ENCODE measurements around the gene TK1.
"Not testable (repeated sequence)": the region's sequence is repeated elsewhere in the genome, so short reads cannot be mapped to it uniquely, and the experiment has no call there.

The TK1 gene

GRCh38 chr17:78142119-78142861, 44.6 kb downstream of the TK1 start:
- Histone ChIP-seq H3K4me1 (ENCODE audit: control insufficient read depth, low read length) (peaks cover 48% of the 10 kb centered on the region), H3K9me3 (ENCODE audit: control insufficient read depth, insufficient read depth, low read length) (no peaks in the 10 kb centered on the region), H3F3A (ENCODE audit: control insufficient read depth, insufficient read depth) (peaks cover 13% of the 10 kb centered on the region; the same call in 1 of the 2 replicates), H3K4me2 (ENCODE audit: low read length) (no peak overlapping the region), H3K4me3 (ENCODE audit: low read length) (no peak overlapping the region), H3K36me3 (ENCODE audit: control insufficient read depth, low read length) (peaks cover 33% of the 10 kb centered on the region), H4K20me1 (ENCODE audit: control insufficient read depth, insufficient read depth, low read depth, low read length) (no peaks in the 10 kb centered on the region), H3K27me3 (ENCODE audit: control insufficient read depth, low read length) (no peaks in the 10 kb centered on the region), H3K9me2 (replicated peaks; ENCODE audit: control insufficient read depth, low read length) (no peaks in the 10 kb centered on the region), H3K79me2 (ENCODE audit: control insufficient read depth, low read length) (no peaks in the 10 kb centered on the region), H3K27ac (ENCODE audit: low read depth, low read length) (no peak overlapping the region)
- TF ChIP-seq, protein P1, sequence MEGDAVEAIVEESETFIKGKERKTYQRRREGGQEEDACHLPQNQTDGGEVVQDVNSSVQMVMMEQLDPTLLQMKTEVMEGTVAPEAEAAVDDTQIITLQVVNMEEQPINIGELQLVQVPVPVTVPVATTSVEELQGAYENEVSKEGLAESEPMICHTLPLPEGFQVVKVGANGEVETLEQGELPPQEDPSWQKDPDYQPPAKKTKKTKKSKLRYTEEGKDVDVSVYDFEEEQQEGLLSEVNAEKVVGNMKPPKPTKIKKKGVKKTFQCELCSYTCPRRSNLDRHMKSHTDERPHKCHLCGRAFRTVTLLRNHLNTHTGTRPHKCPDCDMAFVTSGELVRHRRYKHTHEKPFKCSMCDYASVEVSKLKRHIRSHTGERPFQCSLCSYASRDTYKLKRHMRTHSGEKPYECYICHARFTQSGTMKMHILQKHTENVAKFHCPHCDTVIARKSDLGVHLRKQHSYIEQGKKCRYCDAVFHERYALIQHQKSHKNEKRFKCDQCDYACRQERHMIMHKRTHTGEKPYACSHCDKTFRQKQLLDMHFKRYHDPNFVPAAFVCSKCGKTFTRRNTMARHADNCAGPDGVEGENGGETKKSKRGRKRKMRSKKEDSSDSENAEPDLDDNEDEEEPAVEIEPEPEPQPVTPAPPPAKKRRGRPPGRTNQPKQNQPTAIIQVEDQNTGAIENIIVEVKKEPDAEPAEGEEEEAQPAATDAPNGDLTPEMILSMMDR (IDR thresholded peaks at IDR 0.05; ENCODE audit: low read depth, low read length, poor library complexity, severe bottlenecking), result no peak
- no peak for TF ChIP-seq EZH2phosphoT487 (IDR thresholded peaks at IDR 0.05; ENCODE audit: borderline replicate concordance, low read length)

GRCh38 chr17:78141437-78142118, 45.3 kb downstream of the TK1 start:
- no peak overlapping the region for H3K4me3 ChIP-seq (ENCODE audit: low read length)
- H4K20me1 ChIP-seq (ENCODE audit: control insufficient read depth, insufficient read depth, low read depth, low read length), result no peaks in the 10 kb centered on the region
- H3F3A ChIP-seq (ENCODE audit: control insufficient read depth, insufficient read depth), result peaks cover 13% of the 10 kb centered on the region
- H3K4me2 ChIP-seq (ENCODE audit: low read length), result no peak overlapping the region
- H3K27ac ChIP-seq (ENCODE audit: low read depth, low read length), result no peak overlapping the region
- H3K9me2 ChIP-seq (replicated peaks; ENCODE audit: control insufficient read depth, low read length), result no peaks in the 10 kb centered on the region
- H3K36me3 ChIP-seq (ENCODE audit: control insufficient read depth, low read length), result peaks cover 40% of the 10 kb centered on the region
- TF ChIP-seq, protein P1 (IDR thresholded peaks at IDR 0.05; ENCODE audit: low read depth, low read length, poor library complexity, severe bottlenecking), result no peak
- TF ChIP-seq EZH2phosphoT487 (IDR thresholded peaks at IDR 0.05; ENCODE audit: borderline replicate concordance, low read length), result no peak
- H3K27me3 ChIP-seq (ENCODE audit: control insufficient read depth, low read length), result no peaks in the 10 kb centered on the region
- H3K79me2 ChIP-seq (ENCODE audit: control insufficient read depth, low read length), result no peaks in the 10 kb centered on the region
- no peaks in the 10 kb centered on the region for H3K9me3 ChIP-seq (ENCODE audit: control insufficient read depth, insufficient read depth, low read length)
- peaks cover 48% of the 10 kb centered on the region for H3K4me1 ChIP-seq (ENCODE audit: control insufficient read depth, low read length)

DNA sequence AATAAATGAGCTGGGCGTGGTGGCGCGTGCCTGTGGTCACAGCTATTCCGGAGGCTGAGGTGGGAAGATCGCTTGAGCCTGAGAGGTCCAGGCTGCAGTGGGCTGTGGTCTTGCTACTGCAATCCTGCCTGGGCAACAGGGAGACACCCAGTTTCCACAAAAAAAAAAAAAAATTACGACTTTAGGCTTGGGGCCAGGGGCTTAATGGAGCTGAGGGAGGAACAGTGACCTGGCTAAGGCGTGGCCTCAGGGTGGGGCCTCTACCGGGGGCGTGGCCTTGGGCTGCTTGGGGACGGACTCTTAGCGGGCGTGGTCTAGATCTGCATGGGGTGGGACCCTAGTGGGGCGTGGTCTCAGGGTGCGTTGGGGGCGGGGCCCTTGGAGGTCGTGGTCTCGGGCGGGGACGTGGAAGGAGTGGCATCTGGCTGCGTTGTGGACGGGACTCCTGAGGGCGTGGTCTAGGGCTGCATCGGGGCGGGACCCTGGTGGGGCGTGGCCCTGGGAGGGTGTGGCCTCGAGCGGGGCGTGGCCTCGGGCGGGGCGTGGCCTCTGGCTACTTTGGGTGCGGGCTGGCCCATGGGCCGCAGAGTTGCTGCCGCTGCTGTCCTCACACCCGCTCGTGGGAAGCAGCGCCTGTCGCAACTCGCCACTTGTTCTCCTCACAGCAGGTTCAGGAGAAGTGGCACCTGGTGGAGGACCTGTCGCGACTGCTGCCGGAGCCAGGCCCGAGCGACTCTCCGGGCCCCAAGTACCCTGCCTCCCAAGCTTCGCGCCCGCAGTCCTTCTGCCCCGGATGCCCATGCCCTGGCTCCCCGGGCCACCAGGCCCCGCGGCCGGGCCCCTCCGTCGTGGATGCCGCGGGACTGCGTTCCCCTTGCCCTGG, 46.4 kb downstream of the TK1 start:
- H3K36me3 ChIP-seq (ENCODE audit: control insufficient read depth, low read length), result peaks cover 52% of the 10 kb centered on the region
- peak overlapping the region; percentile 30; the same call in 1 of the 2 replicates for H3K4me2 ChIP-seq (ENCODE audit: low read length)
- H3K4me3 ChIP-seq (ENCODE audit: low read length), result no peak overlapping the region
- no peak overlapping the region for H3K27ac ChIP-seq (ENCODE audit: low read depth, low read length)
- H4K20me1 ChIP-seq (ENCODE audit: control insufficient read depth, insufficient read depth, low read depth, low read length), result no peaks in the 10 kb centered on the region
- TF ChIP-seq, protein P1 (IDR thresholded peaks at IDR 0.05; ENCODE audit: low read depth, low read length, poor library complexity, severe bottlenecking), result no peak
- TF ChIP-seq EZH2phosphoT487 (IDR thresholded peaks at IDR 0.05; ENCODE audit: borderline replicate concordance, low read length), result no peak
- H3K9me3 ChIP-seq (ENCODE audit: control insufficient read depth, insufficient read depth, low read length), result no peaks in the 10 kb centered on the region
- H3F3A ChIP-seq (ENCODE audit: control insufficient read depth, insufficient read depth), result peaks cover 13% of the 10 kb centered on the region
- no peaks in the 10 kb centered on the region for H3K9me2 ChIP-seq (replicated peaks; ENCODE audit: control insufficient read depth, low read length)
- H3K27me3 ChIP-seq (ENCODE audit: control insufficient read depth, low read length), result no peaks in the 10 kb centered on the region
- H3K79me2 ChIP-seq (ENCODE audit: control insufficient read depth, low read length), result no peaks in the 10 kb centered on the region
- H3K4me1 ChIP-seq (ENCODE audit: control insufficient read depth, low read length), result peaks cover 48% of the 10 kb centered on the region

DNA sequence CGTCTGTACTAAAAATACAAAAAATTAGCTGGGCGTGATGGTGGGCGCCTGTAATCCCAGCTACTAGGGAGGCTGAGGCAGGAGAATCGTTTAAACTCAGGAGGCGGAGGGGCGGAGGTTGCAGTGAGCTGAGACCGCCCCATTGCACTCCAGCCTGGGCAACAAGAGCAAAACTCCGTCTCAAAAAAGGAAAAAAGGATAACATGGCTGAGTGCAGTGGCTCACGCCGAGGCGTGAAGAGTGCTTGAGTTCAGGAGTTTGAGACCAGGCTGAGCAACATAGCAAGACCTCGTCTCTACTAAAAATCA, 47.0 kb downstream of the TK1 start:
- peaks cover 58% of the 10 kb centered on the region for H3K36me3 ChIP-seq (ENCODE audit: control insufficient read depth, low read length)
- not testable (repeated sequence) for H3K27me3 ChIP-seq (ENCODE audit: control insufficient read depth, low read length); H3K9me2 ChIP-seq (replicated peaks; ENCODE audit: control insufficient read depth, low read length); H3K27ac ChIP-seq (ENCODE audit: low read depth, low read length); H4K20me1 ChIP-seq (ENCODE audit: control insufficient read depth, insufficient read depth, low read depth, low read length); H3K4me2 ChIP-seq (ENCODE audit: low read length); H3K4me3 ChIP-seq (ENCODE audit: low read length); H3K79me2 ChIP-seq (ENCODE audit: control insufficient read depth, low read length); H3K9me3 ChIP-seq (ENCODE audit: control insufficient read depth, insufficient read depth, low read length)
- H3F3A ChIP-seq (ENCODE audit: control insufficient read depth, insufficient read depth), result peaks cover 13% of the 10 kb centered on the region
- peaks cover 48% of the 10 kb centered on the region for H3K4me1 ChIP-seq (ENCODE audit: control insufficient read depth, low read length)
